OCI-LY1 (cell line): ENCODE data around the gene PAX3.

Experiments
- CTCF ChIP-seq: fragments of 200-600 bp; sonication (generic), shearing (Covaris generic); IDR thresholded peaks from 2 replicates; pipeline ENCODE4 v1.5.1; 2017; ENCODE audit warnings: mild to moderate bottlenecking, antibody characterized with exemption, low read length, moderate library complexity, mixed read lengths
- EZH2 ChIP-seq: fragments of 200-600 bp; sonication (generic), shearing (Covaris generic); IDR thresholded peaks from 2 replicates; pipeline ENCODE4 v1.8.0; 2017; ENCODE audit warnings: borderline replicate concordance, mixed run types, mild to moderate bottlenecking, antibody characterized with exemption, low read length, moderate library complexity, mixed read lengths

- TF ChIP-seq CTCF (no peak), EZH2 (no peak)
These were observed 138.7 kb downstream of the PAX3 start for GRCh38 chr2:222160125-222160524.
